OCI-LY7 (cell line): ENCODE results near the gene TBX15. TPM values are rescaled to one million over a fixed set of nuclear protein-coding genes. Genes with fewer than 3 reads are reported as not detected.

Experiments
- Bru-seq: library from RNA; stranded (reverse); fragments of 400-500 nt; gene quantifications from one replicate; lab custom pipeline; 2021; lab: Mats Ljungman, UMichigan
- BruChase-seq, 2 experiments: library from RNA; stranded (reverse); fragments of 400-500 nt; gene quantifications; one replicate each; lab custom pipeline; 2021; lab: Mats Ljungman, UMichigan
- BruUV-seq: library from RNA; stranded (reverse); fragments of 400-500 nt; replicated peaks from 2 replicates; lab custom pipeline; 2021; lab: Mats Ljungman, UMichigan
- CTCF ChIA-PET: fragments of 300-600 bp; sonication (Branson Sonifier 250); formaldehyde crosslinking; loops from one replicate; lab custom pipeline; 2022; ENCODE audit warnings: antibody characterized with exemption; ENCODE audit not compliant: unreplicated experiment; lab: Charles Lee
- POLR2A ChIA-PET: fragments of 300-600 bp; sonication (Branson Sonifier 250); formaldehyde crosslinking; loops from one replicate; lab custom pipeline; 2022; ENCODE audit warnings: antibody characterized with exemption; lab: Charles Lee
- DNase-seq: peaks from one replicate; pipeline ENCODE4 v3.0.0-alpha.2; 2015; ENCODE audit warnings: low spot score
- H2AFZ ChIP-seq: fragments of 200-600 bp; sonication (generic), shearing (Covaris generic); 2 replicates; pipeline ENCODE4 v1.6.1; 2014; ENCODE audit warnings: mild to moderate bottlenecking, antibody characterized with exemption, low read length, moderate library complexity
- H3K27ac ChIP-seq: fragments of 200-600 bp; sonication (generic); 2 replicates; pipeline ENCODE4 v1.5.1; 2014; ENCODE audit warnings: mixed run types, low read depth, mild to moderate bottlenecking, moderate library complexity, low read length, inconsistent platforms; ENCODE audit not compliant: poor library complexity, severe bottlenecking
- H3K36me3 ChIP-seq: fragments of 200-600 bp; sonication (generic); 2 replicates; pipeline ENCODE4 v1.6.1; 2014; ENCODE audit warnings: mild to moderate bottlenecking, antibody characterized with exemption, low read length, moderate library complexity, mixed read lengths; ENCODE audit not compliant: insufficient read depth
- H3K4me1 ChIP-seq: fragments of 200-600 bp; sonication (generic); 2 replicates; pipeline ENCODE4 v1.5.1; 2014; ENCODE audit warnings: mild to moderate bottlenecking, low read length; ENCODE audit not compliant: insufficient read depth, poor library complexity, severe bottlenecking
- H3K4me2 ChIP-seq: fragments of 200-600 bp; sonication (generic); 2 replicates; pipeline ENCODE4 v1.6.1; 2014; ENCODE audit warnings: mild to moderate bottlenecking, low read length
- H3K4me3 ChIP-seq: fragments of 200-600 bp; sonication (generic); 2 replicates; pipeline ENCODE4 v1.5.1; 2014; ENCODE audit warnings: mild to moderate bottlenecking, low read depth, low read length; ENCODE audit not compliant: poor library complexity, severe bottlenecking
- H3K79me2 ChIP-seq: fragments of 200-600 bp; sonication (generic); 2 replicates; pipeline ENCODE4 v1.6.1; 2016; ENCODE audit warnings: low read depth, mild to moderate bottlenecking, low read length, moderate library complexity, mixed read lengths; ENCODE audit not compliant: insufficient read depth
- H3K9me2 ChIP-seq: fragments of 200-600 bp; sonication (generic); 2 replicates; pipeline ENCODE4 v1.6.1; 2016; ENCODE audit warnings: mild to moderate bottlenecking, low read length, mixed read lengths; ENCODE audit not compliant: insufficient read depth
- H3K9me3 ChIP-seq: fragments of 200-600 bp; sonication (generic); 2 replicates; pipeline ENCODE4 v1.6.1; 2014; ENCODE audit warnings: mild to moderate bottlenecking, mixed run types, low read length, mixed read lengths
- H4K20me1 ChIP-seq: fragments of 200-600 bp; sonication (generic); 2 replicates; pipeline ENCODE4 v1.6.1; 2014; ENCODE audit warnings: mild to moderate bottlenecking, antibody characterized with exemption, low read length, moderate library complexity, mixed read lengths; ENCODE audit not compliant: insufficient read depth
- EZH2phosphoT487 ChIP-seq: fragments of 200-600 bp; sonication (generic); IDR thresholded peaks from 2 replicates; pipeline ENCODE4 v1.6.1; 2018; ENCODE audit warnings: low read depth, borderline replicate concordance, mild to moderate bottlenecking, mixed run types, antibody characterized with exemption, low read length, moderate library complexity, mixed read lengths
- intact Hi-C: fragments of 100-400 bp; cut with micrococcal nuclease; formaldehyde crosslinking; loops from one replicate; pipeline ENCODE4 v1.10.0; 2022; ENCODE audit not compliant: unreplicated experiment
- long read RNA-seq: library from polyadenylated mRNA; stranded (forward); transcript quantifications from one replicate; pipeline ENCODE4 v2.0.0, GENCODE V29; 2022
- total RNA-seq, 2 experiments: library from RNA; depleted of rRNA in 1 of 2; stranded (reverse); fragments of >200 nt in 1 of 2; shearing (Covaris generic) in 1 of 2; gene quantifications; 2 replicates each; pipeline ENCODE4 v1.2.3, GENCODE V29; 2014 to 2022
- TF ChIP-seq, protein P1 (sequence below): fragments of 200-600 bp; sonication (generic); conservative IDR thresholded peaks from 2 replicates; pipeline ENCODE4 v1.5.1; 2014; ENCODE audit warnings: mild to moderate bottlenecking, antibody characterized with exemption, low read length, moderate library complexity, mixed read lengths

The TBX15 gene
- total RNA-seq (2014; rRNA removed; shearing (Covaris generic)) (0.22 TPM in 1 of 2 replicates, not detected in the other), total RNA-seq (2022) (not detected in 2 replicates), Bru-seq, nascent RNA (percentile 16 among the genes with signal in this experiment), BruChase-seq, experiment 1, labeled RNA remaining after a 6-hour chase (percentile 10 among the genes with signal in this experiment), BruChase-seq, experiment 2, labeled RNA remaining after a 2-hour chase (percentile 11 among the genes with signal in this experiment)
- long read RNA-seq: 0 reads

DNA sequence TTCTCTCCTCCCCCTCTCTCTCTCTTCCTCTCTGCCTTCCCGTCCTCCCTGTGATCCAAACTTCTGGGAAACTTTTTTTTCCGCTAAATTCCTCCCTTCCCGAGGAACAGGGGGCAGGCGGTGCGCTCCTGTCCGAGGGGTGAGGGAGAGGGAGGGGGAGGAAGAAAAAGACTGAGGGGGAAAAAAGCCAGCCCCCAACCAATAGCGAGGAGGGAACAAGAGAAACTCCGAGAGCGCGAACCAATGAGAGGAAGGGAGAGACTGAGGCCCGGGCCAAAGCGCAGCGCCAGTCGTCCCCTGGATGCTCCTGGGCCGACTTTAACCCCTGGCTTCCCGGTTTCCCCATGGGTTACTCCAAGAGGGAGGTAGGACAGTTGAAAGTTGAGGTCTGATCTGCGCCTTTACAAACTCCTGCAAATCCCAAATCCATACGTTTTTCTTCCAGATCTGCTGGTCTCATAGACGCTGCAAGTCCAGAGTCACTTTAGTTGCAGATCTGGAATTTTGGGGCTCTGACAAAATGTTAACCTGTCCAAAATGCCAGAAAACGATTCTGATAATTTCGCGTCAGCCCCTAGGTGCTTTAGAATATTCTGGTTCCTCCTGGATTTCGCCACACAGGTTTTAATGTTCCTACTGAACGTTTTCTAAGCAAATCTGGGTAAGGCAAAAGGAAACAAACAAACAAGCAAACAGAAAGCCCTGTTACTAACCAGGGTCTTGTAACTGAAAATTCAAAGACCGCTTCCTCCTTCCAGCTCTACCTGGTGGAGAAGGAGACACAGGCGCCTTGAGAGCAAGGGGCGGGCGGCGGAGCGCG, at the start of gene TBX15:
Gene TBX15 (minus strand): TSS at position 158 of the 820 bp plus-strand sequence. CDS start 548 bp downstream, outside the sequence.
- BruUV-seq: no TSS peak
- H4K20me1 ChIP-seq: no peaks in the 10 kb centered on the region
- no peak within 1 kb of the TSS for H3K4me2 ChIP-seq
- no peaks in the 10 kb centered on the region for H3K4me1 ChIP-seq
- no peaks in the 10 kb centered on the region for H3K79me2 ChIP-seq
- TF ChIP-seq EZH2phosphoT487: no peak
- TF ChIP-seq, protein P1, sequence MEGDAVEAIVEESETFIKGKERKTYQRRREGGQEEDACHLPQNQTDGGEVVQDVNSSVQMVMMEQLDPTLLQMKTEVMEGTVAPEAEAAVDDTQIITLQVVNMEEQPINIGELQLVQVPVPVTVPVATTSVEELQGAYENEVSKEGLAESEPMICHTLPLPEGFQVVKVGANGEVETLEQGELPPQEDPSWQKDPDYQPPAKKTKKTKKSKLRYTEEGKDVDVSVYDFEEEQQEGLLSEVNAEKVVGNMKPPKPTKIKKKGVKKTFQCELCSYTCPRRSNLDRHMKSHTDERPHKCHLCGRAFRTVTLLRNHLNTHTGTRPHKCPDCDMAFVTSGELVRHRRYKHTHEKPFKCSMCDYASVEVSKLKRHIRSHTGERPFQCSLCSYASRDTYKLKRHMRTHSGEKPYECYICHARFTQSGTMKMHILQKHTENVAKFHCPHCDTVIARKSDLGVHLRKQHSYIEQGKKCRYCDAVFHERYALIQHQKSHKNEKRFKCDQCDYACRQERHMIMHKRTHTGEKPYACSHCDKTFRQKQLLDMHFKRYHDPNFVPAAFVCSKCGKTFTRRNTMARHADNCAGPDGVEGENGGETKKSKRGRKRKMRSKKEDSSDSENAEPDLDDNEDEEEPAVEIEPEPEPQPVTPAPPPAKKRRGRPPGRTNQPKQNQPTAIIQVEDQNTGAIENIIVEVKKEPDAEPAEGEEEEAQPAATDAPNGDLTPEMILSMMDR: no peak
- no peaks in the 10 kb centered on the region for H3K9me2 ChIP-seq
- no peak within 1 kb of the TSS for H3K27ac ChIP-seq
- ChIA-PET CTCF (no interaction called here), POLR2A (interaction anchor here (0.7 kb wide), 1 partner anchor 469 kb away, joined by 3 read pairs; no protein-coding TSS in a partner anchor)
- no peaks in the 10 kb centered on the region for H3K36me3 ChIP-seq
- H2AFZ ChIP-seq: no peak within 1 kb of the TSS
- intact Hi-C loops: no loop called here
- H3K4me3 ChIP-seq: no peak within 1 kb of the TSS
- H3K9me3 ChIP-seq: no peaks in the 10 kb centered on the region
- no peak for DNase-seq

DNA sequence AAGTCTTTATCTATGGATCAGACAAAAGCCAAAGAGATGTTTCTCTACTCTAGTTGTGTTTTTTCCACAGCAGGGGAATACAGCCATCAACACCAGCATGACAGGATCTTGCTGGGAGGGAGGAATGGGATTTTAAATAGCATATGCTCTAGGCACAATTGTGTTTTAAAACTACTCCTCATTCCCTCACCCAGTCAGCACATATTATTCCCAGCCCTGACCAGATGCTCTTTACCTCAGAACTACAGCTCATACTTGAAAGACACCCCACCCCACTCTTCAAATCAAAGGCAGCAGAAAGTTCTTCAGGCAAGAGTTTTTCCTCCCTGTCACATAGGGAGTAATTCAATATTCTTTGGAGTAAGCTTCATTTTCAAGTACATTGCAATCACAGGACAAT, 46.2 kb upstream of the TBX15 start:
- Histone ChIP-seq H3K36me3 (no peaks in the 10 kb centered on the region), H3K9me2 (no peaks in the 10 kb centered on the region), H3K9me3 (no peaks in the 10 kb centered on the region), H3K4me2 (no peak overlapping the region), H2AFZ (no peak overlapping the region), H3K27ac (no peak overlapping the region), H4K20me1 (no peaks in the 10 kb centered on the region), H3K79me2 (no peaks in the 10 kb centered on the region), H3K4me1 (no peaks in the 10 kb centered on the region), H3K4me3 (no peak overlapping the region)
- intact Hi-C loops: no loop called here
- CTCF ChIA-PET: no interaction called here
- POLR2A ChIA-PET: no interaction called here
- TF ChIP-seq, protein P1: no peak
- no peak for TF ChIP-seq EZH2phosphoT487
- no peak for DNase-seq
- BruUV-seq: no TSS peak
